ENCODE measurements around the gene SYT2.
"Not testable (repeated sequence)": the region's sequence is repeated elsewhere in the genome, so short reads cannot be mapped to it uniquely, and the experiment has no call there.

DNA sequence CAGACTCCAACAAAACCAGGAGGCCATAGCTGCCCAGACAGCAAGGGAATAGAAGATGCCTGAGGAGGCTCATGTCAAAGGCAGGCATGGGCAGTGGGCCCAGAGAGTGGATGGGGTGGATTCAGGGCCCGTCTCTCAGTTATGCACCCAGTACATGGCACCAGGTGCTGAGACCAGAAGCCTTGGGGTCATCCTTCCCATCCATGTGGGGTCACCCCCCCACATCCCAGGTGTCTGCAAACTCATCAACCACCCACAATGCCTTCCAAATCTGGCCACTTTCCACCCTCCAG, 95.1 kb downstream of the SYT2 start:
- TF ChIP-seq SMARCA5 (IDR thresholded peaks at IDR 0.05); SMC3 (IDR thresholded peaks at IDR 0.05; ENCODE audit: borderline replicate concordance, low read length); POLR2AphosphoS5 (IDR thresholded peaks at IDR 0.05; ENCODE audit: low read length); CBFB (IDR thresholded peaks at IDR 0.05; ENCODE audit: low read depth): not testable (repeated sequence)
- TF ChIP-seq, protein P1, sequence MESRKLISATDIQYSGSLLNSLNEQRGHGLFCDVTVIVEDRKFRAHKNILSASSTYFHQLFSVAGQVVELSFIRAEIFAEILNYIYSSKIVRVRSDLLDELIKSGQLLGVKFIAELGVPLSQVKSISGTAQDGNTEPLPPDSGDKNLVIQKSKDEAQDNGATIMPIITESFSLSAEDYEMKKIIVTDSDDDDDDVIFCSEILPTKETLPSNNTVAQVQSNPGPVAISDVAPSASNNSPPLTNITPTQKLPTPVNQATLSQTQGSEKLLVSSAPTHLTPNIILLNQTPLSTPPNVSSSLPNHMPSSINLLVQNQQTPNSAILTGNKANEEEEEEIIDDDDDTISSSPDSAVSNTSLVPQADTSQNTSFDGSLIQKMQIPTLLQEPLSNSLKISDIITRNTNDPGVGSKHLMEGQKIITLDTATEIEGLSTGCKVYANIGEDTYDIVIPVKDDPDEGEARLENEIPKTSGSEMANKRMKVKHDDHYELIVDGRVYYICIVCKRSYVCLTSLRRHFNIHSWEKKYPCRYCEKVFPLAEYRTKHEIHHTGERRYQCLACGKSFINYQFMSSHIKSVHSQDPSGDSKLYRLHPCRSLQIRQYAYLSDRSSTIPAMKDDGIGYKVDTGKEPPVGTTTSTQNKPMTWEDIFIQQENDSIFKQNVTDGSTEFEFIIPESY (IDR thresholded peaks at IDR 0.05): not testable (repeated sequence)
- TF ChIP-seq, protein P2, sequence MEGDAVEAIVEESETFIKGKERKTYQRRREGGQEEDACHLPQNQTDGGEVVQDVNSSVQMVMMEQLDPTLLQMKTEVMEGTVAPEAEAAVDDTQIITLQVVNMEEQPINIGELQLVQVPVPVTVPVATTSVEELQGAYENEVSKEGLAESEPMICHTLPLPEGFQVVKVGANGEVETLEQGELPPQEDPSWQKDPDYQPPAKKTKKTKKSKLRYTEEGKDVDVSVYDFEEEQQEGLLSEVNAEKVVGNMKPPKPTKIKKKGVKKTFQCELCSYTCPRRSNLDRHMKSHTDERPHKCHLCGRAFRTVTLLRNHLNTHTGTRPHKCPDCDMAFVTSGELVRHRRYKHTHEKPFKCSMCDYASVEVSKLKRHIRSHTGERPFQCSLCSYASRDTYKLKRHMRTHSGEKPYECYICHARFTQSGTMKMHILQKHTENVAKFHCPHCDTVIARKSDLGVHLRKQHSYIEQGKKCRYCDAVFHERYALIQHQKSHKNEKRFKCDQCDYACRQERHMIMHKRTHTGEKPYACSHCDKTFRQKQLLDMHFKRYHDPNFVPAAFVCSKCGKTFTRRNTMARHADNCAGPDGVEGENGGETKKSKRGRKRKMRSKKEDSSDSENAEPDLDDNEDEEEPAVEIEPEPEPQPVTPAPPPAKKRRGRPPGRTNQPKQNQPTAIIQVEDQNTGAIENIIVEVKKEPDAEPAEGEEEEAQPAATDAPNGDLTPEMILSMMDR (IDR thresholded peaks at IDR 0.05 in 2 of 3, conservative IDR thresholded peaks at IDR 0.05 in 1 of 3; ENCODE audit: control insufficient read depth in 2 of 3, extremely low read depth in 1 of 3, insufficient read depth in 1 of 3, low read depth in 3 of 3, low read length in 3 of 3): not testable (repeated sequence)
- TF ChIP-seq, protein P3, sequence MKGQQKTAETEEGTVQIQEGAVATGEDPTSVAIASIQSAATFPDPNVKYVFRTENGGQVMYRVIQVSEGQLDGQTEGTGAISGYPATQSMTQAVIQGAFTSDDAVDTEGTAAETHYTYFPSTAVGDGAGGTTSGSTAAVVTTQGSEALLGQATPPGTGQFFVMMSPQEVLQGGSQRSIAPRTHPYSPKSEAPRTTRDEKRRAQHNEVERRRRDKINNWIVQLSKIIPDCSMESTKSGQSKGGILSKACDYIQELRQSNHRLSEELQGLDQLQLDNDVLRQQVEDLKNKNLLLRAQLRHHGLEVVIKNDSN (IDR thresholded peaks at IDR 0.05; ENCODE audit: borderline replicate concordance, extremely low read length, insufficient read depth, low read depth, low read length): not testable (repeated sequence)
